GM23338 (cell line): ENCODE measurements around the gene DRD4. TPM values are rescaled to one million over a fixed set of nuclear protein-coding genes. Genes with fewer than 3 reads are reported as not detected.

ENCODE experiments used
- ATAC-seq: fragments of 200-7000 bp; cut with Tn5 transposase; 3 replicates; pipeline ENCODE4 v1.9.1; 2020
- DNase-seq: peaks from one replicate; pipeline ENCODE4 v3.0.0-alpha.2; 2015; ENCODE audit warnings: low spot score
- H2AFZ ChIP-seq: fragments of 200-600 bp; sonication (generic); 2 replicates; pipeline ENCODE4 v1.8.0; 2016; ENCODE audit warnings: antibody characterized with exemption, mild to moderate bottlenecking, moderate library complexity
- H3F3A ChIP-seq: fragments of 200-600 bp; sonication (generic); replicated peaks from 2 replicates; pipeline ENCODE4 v1.8.0; 2017; ENCODE audit warnings: antibody characterized with exemption, mixed run types, low read depth
- H3K27ac ChIP-seq: fragments of 200-600 bp; sonication (generic); 2 replicates; pipeline ENCODE4 v1.6.1; 2016; ENCODE audit warnings: low read depth
- H3K27me3 ChIP-seq: fragments of 200-600 bp; sonication (generic); 2 replicates; pipeline ENCODE4 v1.8.0; 2016; ENCODE audit warnings: mild to moderate bottlenecking, mixed run types, moderate library complexity; ENCODE audit not compliant: insufficient read depth
- H3K36me3 ChIP-seq: fragments of 200-600 bp; sonication (generic); 2 replicates; pipeline ENCODE4 v1.8.0; 2016; ENCODE audit warnings: mild to moderate bottlenecking; ENCODE audit not compliant: insufficient read depth
- H3K4me1 ChIP-seq: fragments of 200-600 bp; sonication (generic); 2 replicates; pipeline ENCODE4 v1.8.0; 2016; ENCODE audit warnings: mild to moderate bottlenecking, moderate library complexity; ENCODE audit not compliant: insufficient read depth
- H3K4me2 ChIP-seq: fragments of 200-600 bp; sonication (generic); 2 replicates; pipeline ENCODE4 v1.7.1; 2017; ENCODE audit warnings: mixed run types
- H3K4me3 ChIP-seq: fragments of 200-600 bp; sonication (generic); 2 replicates; pipeline ENCODE4 v1.6.1; 2016; ENCODE audit warnings: mixed run types
- H3K79me2 ChIP-seq: fragments of 200-600 bp; sonication (generic); replicated peaks from 2 replicates; pipeline ENCODE4 v1.8.0; 2017; ENCODE audit warnings: mild to moderate bottlenecking; ENCODE audit not compliant: insufficient read depth
- H3K9me2 ChIP-seq: fragments of 200-600 bp; sonication (generic); 2 replicates; pipeline ENCODE4 v1.8.0; 2017; ENCODE audit not compliant: insufficient read depth
- H4K20me1 ChIP-seq: fragments of 200-600 bp; sonication (generic); replicated peaks from 2 replicates; pipeline ENCODE4 v1.8.0; 2017; ENCODE audit warnings: mild to moderate bottlenecking; ENCODE audit not compliant: insufficient read depth
- H3K27ac Mint-ChIP-seq: 2 replicates; pipeline ENCODE4 v1.8.0; 2020; ENCODE audit warnings: inconsistent platforms, mild to moderate bottlenecking, moderate library complexity, mixed read lengths
- H3K27me3 Mint-ChIP-seq: 3 replicates; pipeline ENCODE4 v1.8.0; 2022; ENCODE audit warnings: low read depth, mild to moderate bottlenecking, moderate library complexity, mixed read lengths, inconsistent platforms; ENCODE audit not compliant: insufficient read depth, poor library complexity
- H3K36me3 Mint-ChIP-seq: 3 replicates; pipeline ENCODE4 v1.8.0; 2021; ENCODE audit warnings: low read depth, mild to moderate bottlenecking, inconsistent platforms, moderate library complexity, mixed read lengths
- H3K4me1 Mint-ChIP-seq: 3 replicates; pipeline ENCODE4 v1.8.0; 2020; ENCODE audit warnings: mild to moderate bottlenecking, inconsistent platforms, mixed read lengths
- H3K4me3 Mint-ChIP-seq: 3 replicates; pipeline ENCODE4 v1.8.0; 2021; ENCODE audit warnings: moderate library complexity, mild to moderate bottlenecking, inconsistent platforms, mixed read lengths
- H3K9me3 Mint-ChIP-seq: 3 replicates; pipeline ENCODE4 v1.8.0; 2020; ENCODE audit warnings: moderate library complexity, mild to moderate bottlenecking, inconsistent platforms, mixed read lengths
- CREB1 ChIP-seq: fragments of 250-450 bp; sonication (Bioruptor Pico); IDR thresholded peaks from 2 replicates; pipeline ENCODE4 v1.5.0; 2020; ENCODE audit warnings: low read depth, mild to moderate bottlenecking, moderate library complexity
- EZH2 ChIP-seq: fragments of 200-600 bp; sonication (generic); IDR thresholded peaks from one replicate; pipeline ENCODE4 v1.8.0; 2017; ENCODE audit warnings: antibody characterized with exemption, mild to moderate bottlenecking, low read depth; ENCODE audit not compliant: unreplicated experiment
- EZH2phosphoT487 ChIP-seq: fragments of 200-600 bp; sonication (generic); IDR thresholded peaks from one replicate; pipeline ENCODE4 v1.8.1; 2018; ENCODE audit warnings: antibody characterized with exemption; ENCODE audit not compliant: unreplicated experiment
- JUNB ChIP-seq: IDR thresholded peaks from one replicate; pipeline ENCODE4 v1.6.1; 2016; ENCODE audit warnings: antibody characterized with exemption; ENCODE audit not compliant: unreplicated experiment
- NANOG ChIP-seq: IDR thresholded peaks from 2 replicates; pipeline ENCODE4 v1.6.1; 2016; ENCODE audit warnings: antibody characterized with exemption, borderline replicate concordance
- POLR2AphosphoS5 ChIP-seq: IDR thresholded peaks from 2 replicates; pipeline ENCODE4 v1.6.1; 2016; ENCODE audit warnings: antibody characterized with exemption, low read depth
- REST ChIP-seq: IDR thresholded peaks from one replicate; pipeline ENCODE4 v1.6.1; 2018; ENCODE audit warnings: antibody characterized with exemption; ENCODE audit not compliant: unreplicated experiment
- STAT1 ChIP-seq: IDR thresholded peaks from one replicate; pipeline ENCODE4 v1.6.1; 2016; ENCODE audit warnings: antibody characterized with exemption; ENCODE audit not compliant: unreplicated experiment
- ZNF114 ChIP-seq: fragments of 250-450 bp; sonication (Bioruptor Pico); IDR thresholded peaks from 2 replicates; pipeline ENCODE4 v1.5.0; 2020; ENCODE audit warnings: mild to moderate bottlenecking, moderate library complexity
- ZNF331 ChIP-seq: fragments of 250-450 bp; sonication (Bioruptor Pico); IDR thresholded peaks from 2 replicates; pipeline ENCODE4 v1.5.0; 2020; ENCODE audit warnings: low read depth, mild to moderate bottlenecking, moderate library complexity
- polyA plus RNA-seq: library from polyadenylated mRNA; unstranded; fragments of >200 nt; fragmentation: Nextera tagmentation; extraction: Ambion mirVana; gene quantifications from 2 replicates; pipeline ENCODE4 v1.2.1, GENCODE V29; 2016
- total RNA-seq: library from RNA; depleted of rRNA; stranded (reverse); fragments of >200 nt; shearing (Covaris generic); gene quantifications from 2 replicates; pipeline ENCODE4 v1.2.3, GENCODE V29; 2014
- TF ChIP-seq, protein P1 (sequence below), 2 experiments: fragments of 200-600 bp in 1 of 2; sonication (generic) in 1 of 2; conservative IDR thresholded peaks; 2 replicates each; pipeline versions ENCODE4 v1.5.1 to v1.6.1; 2016 to 2017; ENCODE audit warnings: antibody characterized with exemption in 2 of 2, low read depth in 2 of 2, mild to moderate bottlenecking in 2 of 2, moderate library complexity in 1 of 2
- TF ChIP-seq, protein P2 (sequence below): fragments of 250-450 bp; sonication (Bioruptor Pico); IDR thresholded peaks from 2 replicates; pipeline ENCODE4 v1.5.0; 2020; ENCODE audit warnings: mild to moderate bottlenecking, moderate library complexity
- TF ChIP-seq, protein P3 (sequence below): IDR thresholded peaks from 2 replicates; pipeline ENCODE4 v1.6.1; 2016; ENCODE audit warnings: antibody characterized with exemption

Gene DRD4
- total and polyA plus RNA-seq, 2 experiments from 2014 or later, result 1.0 to 1.8 TPM

DNA sequence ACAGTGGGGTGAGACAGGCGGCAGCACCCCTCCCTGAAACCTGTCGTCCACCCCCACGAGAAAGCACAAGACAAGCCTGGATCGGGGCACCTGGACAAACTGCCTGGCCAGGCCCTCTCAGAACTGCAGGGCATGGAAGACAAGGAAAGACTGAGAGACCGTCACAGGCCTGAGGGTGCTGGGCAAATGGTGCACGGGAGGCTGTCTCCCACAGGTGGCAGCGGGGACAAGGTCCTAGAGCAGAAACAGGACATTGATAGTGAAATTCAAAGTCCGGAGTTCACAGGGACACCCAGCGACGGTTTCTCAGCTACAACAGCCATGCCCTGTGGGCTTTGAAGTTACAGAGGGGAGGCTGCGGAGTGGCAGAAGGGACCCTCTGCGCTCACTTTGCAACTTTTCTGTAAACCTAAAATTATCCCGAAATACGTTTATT lies 20.6 kb downstream of the DRD4 start:
- TF ChIP-seq EZH2 (no peak), REST (no peak), JUNB (no peak), ZNF331 (CRISPR knock-in tag) (no peak), POLR2AphosphoS5 (no peak), NANOG (no peak), ZNF114 (CRISPR knock-in tag) (no peak), CREB1 (no peak), EZH2phosphoT487 (no peak), STAT1 (no peak)
- TF ChIP-seq, protein P1, sequence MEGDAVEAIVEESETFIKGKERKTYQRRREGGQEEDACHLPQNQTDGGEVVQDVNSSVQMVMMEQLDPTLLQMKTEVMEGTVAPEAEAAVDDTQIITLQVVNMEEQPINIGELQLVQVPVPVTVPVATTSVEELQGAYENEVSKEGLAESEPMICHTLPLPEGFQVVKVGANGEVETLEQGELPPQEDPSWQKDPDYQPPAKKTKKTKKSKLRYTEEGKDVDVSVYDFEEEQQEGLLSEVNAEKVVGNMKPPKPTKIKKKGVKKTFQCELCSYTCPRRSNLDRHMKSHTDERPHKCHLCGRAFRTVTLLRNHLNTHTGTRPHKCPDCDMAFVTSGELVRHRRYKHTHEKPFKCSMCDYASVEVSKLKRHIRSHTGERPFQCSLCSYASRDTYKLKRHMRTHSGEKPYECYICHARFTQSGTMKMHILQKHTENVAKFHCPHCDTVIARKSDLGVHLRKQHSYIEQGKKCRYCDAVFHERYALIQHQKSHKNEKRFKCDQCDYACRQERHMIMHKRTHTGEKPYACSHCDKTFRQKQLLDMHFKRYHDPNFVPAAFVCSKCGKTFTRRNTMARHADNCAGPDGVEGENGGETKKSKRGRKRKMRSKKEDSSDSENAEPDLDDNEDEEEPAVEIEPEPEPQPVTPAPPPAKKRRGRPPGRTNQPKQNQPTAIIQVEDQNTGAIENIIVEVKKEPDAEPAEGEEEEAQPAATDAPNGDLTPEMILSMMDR (conservative IDR thresholded peaks at IDR 0.05; ENCODE audit: low read depth in 2 of 2), result no peak
- TF ChIP-seq, protein P2, sequence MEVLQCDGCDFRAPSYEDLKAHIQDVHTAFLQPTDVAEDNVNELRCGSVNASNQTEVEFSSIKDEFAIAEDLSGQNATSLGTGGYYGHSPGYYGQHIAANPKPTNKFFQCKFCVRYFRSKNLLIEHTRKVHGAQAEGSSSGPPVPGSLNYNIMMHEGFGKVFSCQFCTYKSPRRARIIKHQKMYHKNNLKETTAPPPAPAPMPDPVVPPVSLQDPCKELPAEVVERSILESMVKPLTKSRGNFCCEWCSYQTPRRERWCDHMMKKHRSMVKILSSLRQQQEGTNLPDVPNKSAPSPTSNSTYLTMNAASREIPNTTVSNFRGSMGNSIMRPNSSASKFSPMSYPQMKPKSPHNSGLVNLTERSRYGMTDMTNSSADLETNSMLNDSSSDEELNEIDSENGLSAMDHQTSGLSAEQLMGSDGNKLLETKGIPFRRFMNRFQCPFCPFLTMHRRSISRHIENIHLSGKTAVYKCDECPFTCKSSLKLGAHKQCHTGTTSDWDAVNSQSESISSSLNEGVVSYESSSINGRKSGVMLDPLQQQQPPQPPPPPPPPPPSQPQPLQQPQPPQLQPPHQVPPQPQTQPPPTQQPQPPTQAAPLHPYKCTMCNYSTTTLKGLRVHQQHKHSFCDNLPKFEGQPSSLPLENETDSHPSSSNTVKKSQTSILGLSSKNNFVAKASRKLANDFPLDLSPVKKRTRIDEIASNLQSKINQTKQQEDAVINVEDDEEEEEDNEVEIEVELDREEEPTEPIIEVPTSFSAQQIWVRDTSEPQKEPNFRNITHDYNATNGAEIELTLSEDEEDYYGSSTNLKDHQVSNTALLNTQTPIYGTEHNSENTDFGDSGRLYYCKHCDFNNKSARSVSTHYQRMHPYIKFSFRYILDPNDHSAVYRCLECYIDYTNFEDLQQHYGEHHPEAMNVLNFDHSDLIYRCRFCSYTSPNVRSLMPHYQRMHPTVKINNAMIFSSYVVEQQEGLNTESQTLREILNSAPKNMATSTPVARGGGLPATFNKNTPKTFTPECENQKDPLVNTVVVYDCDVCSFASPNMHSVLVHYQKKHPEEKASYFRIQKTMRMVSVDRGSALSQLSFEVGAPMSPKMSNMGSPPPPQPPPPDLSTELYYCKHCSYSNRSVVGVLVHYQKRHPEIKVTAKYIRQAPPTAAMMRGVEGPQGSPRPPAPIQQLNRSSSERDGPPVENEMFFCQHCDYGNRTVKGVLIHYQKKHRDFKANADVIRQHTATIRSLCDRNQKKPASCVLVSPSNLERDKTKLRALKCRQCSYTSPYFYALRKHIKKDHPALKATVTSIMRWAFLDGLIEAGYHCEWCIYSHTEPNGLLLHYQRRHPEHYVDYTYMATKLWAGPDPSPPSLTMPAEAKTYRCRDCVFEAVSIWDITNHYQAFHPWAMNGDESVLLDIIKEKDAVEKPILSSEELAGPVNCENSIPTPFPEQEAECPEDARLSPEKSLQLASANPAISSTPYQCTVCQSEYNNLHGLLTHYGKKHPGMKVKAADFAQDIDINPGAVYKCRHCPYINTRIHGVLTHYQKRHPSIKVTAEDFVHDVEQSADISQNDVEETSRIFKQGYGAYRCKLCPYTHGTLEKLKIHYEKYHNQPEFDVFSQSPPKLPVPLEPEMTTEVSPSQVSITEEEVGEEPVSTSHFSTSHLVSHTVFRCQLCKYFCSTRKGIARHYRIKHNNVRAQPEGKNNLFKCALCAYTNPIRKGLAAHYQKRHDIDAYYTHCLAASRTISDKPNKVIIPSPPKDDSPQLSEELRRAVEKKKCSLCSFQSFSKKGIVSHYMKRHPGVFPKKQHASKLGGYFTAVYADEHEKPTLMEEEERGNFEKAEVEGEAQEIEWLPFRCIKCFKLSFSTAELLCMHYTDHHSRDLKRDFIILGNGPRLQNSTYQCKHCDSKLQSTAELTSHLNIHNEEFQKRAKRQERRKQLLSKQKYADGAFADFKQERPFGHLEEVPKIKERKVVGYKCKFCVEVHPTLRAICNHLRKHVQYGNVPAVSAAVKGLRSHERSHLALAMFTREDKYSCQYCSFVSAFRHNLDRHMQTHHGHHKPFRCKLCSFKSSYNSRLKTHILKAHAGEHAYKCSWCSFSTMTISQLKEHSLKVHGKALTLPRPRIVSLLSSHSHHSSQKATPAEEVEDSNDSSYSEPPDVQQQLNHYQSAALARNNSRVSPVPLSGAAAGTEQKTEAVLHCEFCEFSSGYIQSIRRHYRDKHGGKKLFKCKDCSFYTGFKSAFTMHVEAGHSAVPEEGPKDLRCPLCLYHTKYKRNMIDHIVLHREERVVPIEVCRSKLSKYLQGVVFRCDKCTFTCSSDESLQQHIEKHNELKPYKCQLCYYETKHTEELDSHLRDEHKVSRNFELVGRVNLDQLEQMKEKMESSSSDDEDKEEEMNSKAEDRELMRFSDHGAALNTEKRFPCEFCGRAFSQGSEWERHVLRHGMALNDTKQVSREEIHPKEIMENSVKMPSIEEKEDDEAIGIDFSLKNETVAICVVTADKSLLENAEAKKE (CRISPR knock-in tag), result no peak
- TF ChIP-seq, protein P3, sequence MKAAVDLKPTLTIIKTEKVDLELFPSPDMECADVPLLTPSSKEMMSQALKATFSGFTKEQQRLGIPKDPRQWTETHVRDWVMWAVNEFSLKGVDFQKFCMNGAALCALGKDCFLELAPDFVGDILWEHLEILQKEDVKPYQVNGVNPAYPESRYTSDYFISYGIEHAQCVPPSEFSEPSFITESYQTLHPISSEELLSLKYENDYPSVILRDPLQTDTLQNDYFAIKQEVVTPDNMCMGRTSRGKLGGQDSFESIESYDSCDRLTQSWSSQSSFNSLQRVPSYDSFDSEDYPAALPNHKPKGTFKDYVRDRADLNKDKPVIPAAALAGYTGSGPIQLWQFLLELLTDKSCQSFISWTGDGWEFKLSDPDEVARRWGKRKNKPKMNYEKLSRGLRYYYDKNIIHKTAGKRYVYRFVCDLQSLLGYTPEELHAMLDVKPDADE, result no peak
- Histone ChIP-seq H3K27me3 (no peaks in the 10 kb centered on the region), H3K4me2 (no peak overlapping the region), H2AFZ (no peak overlapping the region), H3F3A (peaks cover 9% of the 10 kb centered on the region; the same call in 1 of the 2 replicates), H3K9me2 (no peaks in the 10 kb centered on the region), H3K36me3 (peaks cover 9% of the 10 kb centered on the region), H3K27ac (0 out of 2 replicates have a peak overlapping the region, but pooled peaks have one; percentile 45), H3K4me3 (no peak overlapping the region), H3K4me1 (no peaks in the 10 kb centered on the region), H4K20me1 (0 out of 2 replicates have a peak, but pooled peaks cover 13% of the 10 kb centered on the region), H3K79me2 (peaks cover 3% of the 10 kb centered on the region; the same call in 1 of the 2 replicates)
- Mint-ChIP-seq H3K36me3 (peaks cover 19% of the 10 kb centered on the region), H3K27ac (no peak overlapping the region), H3K9me3 (no peaks in the 10 kb centered on the region), H3K4me1 (no peaks in the 10 kb centered on the region), H3K27me3 (peaks cover 8% of the 10 kb centered on the region), H3K4me3 (no peak overlapping the region)
- ATAC-seq, result no peak
- no peak for DNase-seq
